NCI-H187 (cell line): ENCODE data around the gene SGK1.
"Not testable (repeated sequence)": the region's sequence is repeated elsewhere in the genome, so short reads cannot be mapped to it uniquely, and the experiment has no call there.

ENCODE experiments used
- DNase-seq, 2 experiments: peaks; one replicate each; lab custom pipeline; 2025; lab: John Stamatoyannopoulos, UW

Gene SGK1

GRCh38 chr6:134187154-134187553 is 130.8 kb downstream of the SGK1 start:
- DNase-seq: no peak

GRCh38 chr6:134186355-134186754 is 131.6 kb downstream of the SGK1 start:
- no peak for DNase-seq

- no peak for DNase-seq
Observed at GRCh38 chr6:134185277-134185676, 132.6 kb downstream of the SGK1 start.

- DNase-seq: no peak
Observed at GRCh38 chr6:134183844-134184243, 134.1 kb downstream of the SGK1 start.

DNA sequence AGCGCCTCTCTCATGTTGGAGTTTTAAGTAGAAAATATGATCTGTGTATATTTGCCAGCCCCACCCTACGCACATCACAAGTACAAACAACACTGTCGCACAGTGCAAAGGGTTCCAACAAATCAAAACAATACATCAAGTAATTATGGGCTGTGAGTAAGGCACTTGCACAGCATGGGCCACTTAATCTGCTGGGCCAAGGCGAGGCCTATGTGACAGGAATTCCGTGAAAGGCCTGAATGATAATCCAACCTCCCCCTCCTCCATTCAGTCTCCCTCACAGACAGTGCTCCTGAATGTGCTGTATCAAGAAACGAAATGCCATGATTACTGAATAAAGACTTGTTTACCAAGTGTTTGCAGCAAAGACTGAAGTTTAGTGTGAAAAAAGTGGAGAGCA is 135.4 kb downstream of the SGK1 start:
- DNase-seq: no peak

DNA sequence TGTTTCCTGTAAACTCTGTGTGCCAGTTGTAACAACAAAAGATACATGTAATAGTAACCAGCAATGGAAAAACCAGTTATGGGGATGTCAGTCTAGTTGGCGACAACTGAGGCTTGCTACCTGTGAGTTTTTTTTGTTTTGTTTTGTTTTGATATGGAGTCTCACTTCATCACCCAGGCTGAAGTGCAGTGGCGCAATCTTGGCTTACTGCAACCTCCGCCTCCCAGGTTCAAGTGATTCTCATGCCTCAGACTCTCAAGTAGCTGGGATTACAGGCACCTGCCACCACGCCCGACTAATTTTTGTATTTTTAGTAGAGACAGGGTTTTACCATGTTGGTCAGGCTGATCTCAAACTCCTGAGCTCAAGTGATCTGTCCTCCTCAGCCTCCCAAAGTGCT is 136.2 kb downstream of the SGK1 start:
- DNase-seq: not testable (repeated sequence)

DNA sequence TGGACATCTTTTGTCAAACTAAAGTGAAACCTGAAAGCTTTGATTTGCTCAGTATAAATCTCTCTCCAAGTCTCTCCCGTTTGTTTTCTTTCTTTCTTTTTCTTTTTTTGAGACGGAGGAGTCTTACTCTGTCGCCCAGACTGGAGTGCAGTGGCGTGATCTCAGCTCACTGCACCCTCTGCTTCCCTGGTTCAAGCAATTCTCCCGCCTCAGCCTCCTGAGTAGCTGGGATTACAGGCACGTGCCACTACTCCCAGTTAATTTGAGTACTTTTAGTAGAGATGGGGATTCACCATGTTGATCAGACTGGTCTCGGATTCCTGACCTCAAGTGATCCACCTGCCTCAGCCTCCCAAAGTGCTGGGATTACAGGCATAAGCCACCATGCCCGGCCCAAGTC is 136.7 kb downstream of the SGK1 start:
- DNase-seq: not testable (repeated sequence)

DNA sequence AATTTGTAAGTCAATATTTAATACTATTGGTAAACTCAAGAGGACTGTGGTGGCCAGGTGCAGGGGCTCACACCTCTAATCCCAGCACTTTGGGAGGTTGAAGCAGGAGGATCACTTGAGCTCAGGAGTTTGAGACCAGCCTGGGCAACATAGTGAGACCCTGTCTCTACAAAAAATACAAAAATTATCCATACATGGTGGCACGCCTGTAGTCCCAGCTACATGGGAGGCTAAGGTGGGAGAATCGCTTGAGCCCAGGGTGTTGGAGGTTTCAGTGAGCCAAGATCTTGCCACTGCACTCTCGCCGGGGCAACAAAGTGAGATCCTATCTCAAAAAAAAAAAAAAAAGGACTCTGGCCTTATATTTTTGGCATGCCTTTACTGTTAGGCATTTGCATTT is 137.4 kb downstream of the SGK1 start:
- not testable (repeated sequence) for DNase-seq

DNA sequence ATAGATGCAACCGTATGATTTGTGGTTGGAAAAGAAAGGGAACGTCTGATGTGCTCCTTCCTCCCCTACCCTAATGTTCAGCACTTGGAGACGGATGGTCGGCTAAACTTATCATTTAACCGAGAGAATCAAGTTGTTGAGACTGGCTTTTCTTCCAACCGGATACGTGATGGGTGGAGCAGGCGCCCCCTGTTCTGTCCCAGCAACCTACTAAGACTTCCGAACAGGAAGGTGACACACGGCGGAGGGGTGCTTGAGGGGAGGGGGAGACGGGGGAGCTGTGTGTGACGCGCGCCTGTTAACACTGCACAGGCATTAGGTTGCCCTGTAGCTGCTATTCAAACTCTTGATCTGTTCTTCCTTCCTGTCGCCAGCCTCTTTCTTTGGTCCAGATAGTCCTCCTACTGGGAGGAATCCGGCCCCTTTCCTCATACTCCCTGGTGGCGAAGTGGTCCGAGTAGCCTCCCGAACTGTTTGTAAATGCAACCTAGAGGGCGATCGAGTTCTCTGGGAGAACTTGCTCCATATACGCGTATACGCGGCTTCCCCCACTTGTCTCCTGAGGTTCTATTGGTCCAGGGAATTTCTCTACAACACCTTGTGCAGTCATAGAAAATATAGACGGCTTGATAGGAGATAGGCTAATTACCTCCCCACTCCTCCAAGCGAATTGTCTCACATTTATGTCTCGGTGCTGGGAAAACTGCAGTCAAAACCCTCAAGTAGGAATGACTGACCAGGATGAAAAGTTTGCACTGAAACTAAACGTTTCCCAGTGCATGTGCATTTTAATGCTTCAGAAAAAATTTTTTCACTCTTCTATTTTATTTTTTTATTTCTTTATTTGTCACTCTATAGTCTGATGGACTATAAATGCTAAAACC is 139.5 kb downstream of the SGK1 start:
- no peak for DNase-seq

GRCh38 chr6:134177753-134178160 is 140.2 kb downstream of the SGK1 start:
- DNase-seq: no peak

GRCh38 chr6:134177236-134177635 is 140.7 kb downstream of the SGK1 start:
- DNase-seq: no peak

DNA sequence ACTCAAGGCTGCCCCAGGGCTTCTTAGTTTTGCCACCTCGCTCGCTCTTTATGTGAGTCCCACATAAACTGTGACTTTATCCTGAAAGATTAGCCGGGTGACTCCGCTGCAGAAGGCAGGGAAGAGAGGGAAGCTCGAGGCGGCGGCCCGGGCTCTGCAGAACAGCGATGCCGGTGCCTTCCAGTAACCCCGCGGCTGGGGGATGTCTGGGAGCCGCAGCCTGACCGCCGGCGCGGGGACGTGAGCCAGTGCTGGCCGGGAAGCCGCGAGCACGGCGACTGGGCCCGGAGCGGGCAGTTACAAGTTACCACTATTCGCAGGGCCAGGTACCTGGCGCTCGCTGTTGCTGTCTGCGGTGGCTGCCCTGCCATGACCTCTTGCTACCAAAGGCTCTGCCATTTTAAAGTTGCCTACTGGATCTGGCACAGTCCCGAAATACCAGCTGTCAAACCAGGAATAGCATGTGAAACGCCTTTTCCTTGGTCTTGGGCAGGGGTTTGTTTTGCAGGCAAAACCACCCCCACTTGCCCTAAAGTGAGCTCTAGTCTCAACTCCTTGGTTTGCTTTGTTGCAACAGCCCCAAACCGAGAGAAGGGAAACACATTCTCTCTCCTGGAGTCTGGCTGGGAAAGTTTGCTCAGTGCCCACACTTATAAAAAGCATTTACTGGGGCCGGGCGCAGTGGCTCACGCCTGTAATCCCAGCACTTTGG is 141.5 kb downstream of the SGK1 start:
- DNase-seq: no peak

- no peak for DNase-seq
Observed at GRCh38 chr6:134175532-134176263, 142.2 kb downstream of the SGK1 start.

- peak; percentile 73 for DNase-seq
Observed at GRCh38 chr6:134174672-134175531, 143.0 kb downstream of the SGK1 start.

GRCh38 chr6:134173936-134174671 is 143.8 kb downstream of the SGK1 start:
- DNase-seq: peak; percentile 62 to 74

GRCh38 chr6:134173366-134173725 is 144.6 kb downstream of the SGK1 start:
- no peak for DNase-seq

DNA sequence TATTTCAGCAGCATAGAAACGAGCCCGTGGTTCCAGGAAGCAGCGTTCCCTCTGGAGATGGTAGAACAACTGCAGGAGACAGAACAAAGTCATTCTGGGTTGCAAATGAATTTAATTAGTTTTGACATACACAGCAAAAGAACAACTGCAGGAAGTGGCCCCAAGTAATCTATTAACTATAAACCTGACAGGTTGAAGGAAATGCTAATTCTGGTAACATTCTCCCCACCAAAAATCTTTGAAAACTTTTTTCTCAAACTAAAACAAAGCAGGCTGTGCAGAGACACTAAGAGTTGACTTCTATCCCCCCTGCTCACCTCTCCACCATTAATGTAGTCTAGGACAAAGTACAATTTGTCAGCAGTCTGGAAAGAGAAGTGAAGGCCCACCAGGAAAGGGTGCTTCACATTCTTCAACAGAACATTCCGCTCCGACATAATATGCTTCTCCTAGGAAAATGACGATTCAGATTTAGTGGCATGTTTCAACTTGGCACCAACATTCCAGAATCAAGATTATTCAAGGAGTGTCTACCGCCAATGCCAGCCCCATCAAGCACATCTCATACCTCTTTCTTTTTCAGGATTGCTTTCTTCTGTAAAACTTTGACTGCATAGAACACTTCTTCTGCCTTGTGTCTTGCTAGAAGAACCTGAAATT is 145.1 kb downstream of the SGK1 start:
- DNase-seq: no peak

DNA sequence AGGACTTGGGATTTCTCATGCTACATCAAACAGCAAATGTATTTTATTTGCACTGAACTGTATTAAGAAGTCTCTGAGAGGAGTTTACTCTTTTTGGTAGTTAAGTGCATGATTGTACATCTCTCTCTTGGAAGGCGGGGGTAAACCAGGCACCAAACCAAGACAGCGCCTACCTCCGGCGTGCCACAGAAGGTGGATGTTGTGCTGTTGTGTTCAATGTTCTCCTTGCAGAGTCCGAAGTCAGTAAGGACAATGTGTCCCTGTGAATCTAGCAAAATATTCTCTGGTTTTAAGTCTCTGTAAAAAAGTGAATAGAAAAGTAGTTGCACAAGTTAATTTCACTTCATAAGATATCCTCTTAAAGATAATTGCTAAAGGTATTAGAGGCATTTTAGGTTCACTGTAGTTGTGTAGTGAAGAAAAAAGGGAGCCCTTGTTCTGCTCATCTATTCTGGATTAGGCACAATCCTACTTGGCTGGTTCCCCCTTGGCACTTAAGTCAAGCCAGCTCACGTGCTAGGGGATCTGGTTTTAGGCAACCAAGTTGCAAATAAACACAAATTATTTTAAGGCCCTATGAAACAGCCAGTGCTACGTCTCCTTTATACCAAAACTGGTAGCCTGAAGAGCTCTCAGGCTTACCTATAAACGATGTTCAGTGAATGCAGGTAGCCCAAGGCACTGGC is 145.7 kb downstream of the SGK1 start:
- DNase-seq: no peak

DNA sequence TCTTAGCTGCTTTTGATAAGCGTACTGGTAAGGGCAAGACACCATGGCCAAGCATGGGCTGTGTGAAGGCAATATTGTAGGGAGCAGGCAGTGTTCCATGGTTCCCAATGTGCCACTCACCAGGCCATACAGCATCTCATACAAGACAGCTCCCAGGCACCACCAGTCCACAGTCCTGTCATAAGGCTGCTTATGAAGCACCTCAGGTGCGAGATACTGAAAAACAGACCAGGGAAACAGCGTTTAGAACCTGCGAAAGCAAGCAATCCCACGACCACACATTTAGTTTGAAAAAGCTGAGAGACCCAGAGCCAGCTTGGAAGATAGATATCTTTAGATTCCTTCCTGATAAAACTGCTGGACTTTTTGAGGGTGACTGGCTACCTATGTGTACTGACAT is 146.4 kb downstream of the SGK1 start:
- DNase-seq: no peak

DNA sequence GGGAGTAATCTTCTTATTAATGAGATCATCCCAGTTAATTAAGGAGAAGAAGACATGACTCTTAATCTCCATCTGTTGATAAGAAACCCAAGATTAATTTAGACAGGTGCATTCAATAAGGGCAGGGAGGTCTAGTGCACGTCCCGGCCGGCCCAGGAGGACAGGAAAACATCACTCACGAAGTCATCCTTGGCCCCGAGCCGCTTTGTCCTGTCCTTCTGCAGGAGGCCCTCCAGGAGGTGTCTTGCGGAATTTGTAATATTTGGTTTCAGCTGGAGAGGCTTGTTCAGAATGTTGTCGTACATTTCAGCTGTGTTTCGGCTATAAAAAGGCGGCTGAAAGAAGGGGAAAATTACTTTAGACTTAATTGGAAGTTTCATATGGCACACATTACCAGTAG is 147.1 kb downstream of the SGK1 start:
- no peak for DNase-seq
